Measurements from ENCODE around the gene APRT.

DNA sequence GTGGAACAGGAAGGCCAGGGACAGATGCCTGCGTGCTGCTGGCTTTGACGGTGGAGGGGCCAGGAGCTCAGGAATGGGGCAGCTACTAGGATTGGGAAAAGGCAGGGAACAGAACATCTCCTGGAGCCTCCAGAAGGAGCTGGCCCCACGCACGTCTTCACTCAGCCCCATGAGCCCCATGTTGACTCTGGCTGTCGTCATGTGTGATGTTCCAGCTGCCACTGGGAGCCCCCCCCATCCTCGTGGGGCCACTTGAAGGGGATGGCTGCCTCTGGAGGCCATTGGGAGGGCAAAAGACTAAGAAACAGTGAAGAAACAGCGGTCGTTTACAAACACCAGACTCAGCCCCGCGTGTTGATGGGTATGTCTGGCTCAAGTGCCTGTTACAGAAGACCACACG is 18.5 kb upstream of the APRT start:
- no peak for TF ChIP-seq POLR2AphosphoS5 (IDR thresholded peaks at IDR 0.05; ENCODE audit: low read depth, low read length)
- TF ChIP-seq TAF1 (IDR thresholded peaks at IDR 0.05; ENCODE audit: low read depth, low read length), result no peak
- TF ChIP-seq POLR2A (IDR thresholded peaks at IDR 0.05; ENCODE audit: low read depth, low read length), result no peak
- TF ChIP-seq SPI1 (IDR thresholded peaks at IDR 0.05; ENCODE audit: low read depth, low read length), result no peak
- no peak for TF ChIP-seq POU2F2 (IDR thresholded peaks at IDR 0.05; ENCODE audit: low read depth, low read length)
